Measurements from ENCODE around the gene MED27.

MED27 gene

GRCh38 chr9:131810351-131811170 is 269.1 kb downstream of the MED27 start:
- no peak overlapping the region for H3K4me3 ChIP-seq
- H3K27ac ChIP-seq = no peak overlapping the region
- no peak overlapping the region for H3K9ac ChIP-seq
- peaks cover 0 to 7% (median 6%) of the 10 kb centered on the region in 10 experiments; a peak in 7 of 20 replicates for H3K4me1 ChIP-seq
- H4K20me1 ChIP-seq = peaks cover 0 to 5% (median 0%) of the 10 kb centered on the region in 11 experiments; a peak in 3 of 22 replicates
- TF ChIP-seq Cebpa-rat (IDR thresholded peaks at IDR 0.05) = no peak
- no peak overlapping the region for H3K4me2 ChIP-seq
- no peaks in the 10 kb centered on the region for H3K36me3 ChIP-seq
- H3K9me3 ChIP-seq (replicated peaks in 1 of 11) = no peaks in the 10 kb centered on the region
- no peaks in the 10 kb centered on the region for H3K27me3 ChIP-seq

Data from BLaER1 treated with 17β-estradiol and CSF1 and Interleukin-3, amounts not matched to agents 10 nM and 100 nM (cell line).